Prostate gland (tissue), 2 donors: ENCODE data around the gene SYNPR. TPM values are rescaled to one million over a fixed set of nuclear protein-coding genes. Genes with fewer than 3 reads are reported as not detected.

Experiments
- DNase-seq: peaks from one replicate; pipeline ENCODE4 v3.0.0-alpha.2; 2019; ENCODE audit warnings: low spot score
- H3K27ac ChIP-seq, 2 donors: fragments of 200-600 bp; sonication (generic); 2 replicates each; pipeline ENCODE4 v1.5.1; 2017 to 2019
- H3K27me3 ChIP-seq: fragments of 200-600 bp; sonication (generic); replicated peaks from 2 replicates; pipeline ENCODE4 v1.5.1; 2019; ENCODE audit not compliant: insufficient read depth
- H3K36me3 ChIP-seq, 2 donors: fragments of 200-600 bp; sonication (generic); 1 replicate in 1 of 2; 2 replicates in 1 of 2; pipeline versions ENCODE4 v1.5.1 to v1.8.1; 2017 to 2019
- H3K4me1 ChIP-seq: fragments of 200-600 bp; sonication (generic); replicated peaks from 2 replicates; pipeline ENCODE4 v1.5.1; 2019
- H3K4me3 ChIP-seq, 2 donors: fragments of 200-600 bp; sonication (generic); 2 replicates each; pipeline ENCODE4 v1.5.1; 2017 to 2019
- H3K9me3 ChIP-seq: fragments of 200-600 bp; sonication (generic); 2 replicates; pipeline ENCODE4 v1.5.1; 2017
- POLR2A ChIP-seq: fragments of 450-650 bp; IDR thresholded peaks from one replicate; pipeline ENCODE4 v1.6.1; 2016; ENCODE audit warnings: antibody characterized with exemption, mild to moderate bottlenecking
- POLR2AphosphoS5 ChIP-seq: sonication (generic); formaldehyde crosslinking; IDR thresholded peaks from one replicate; pipeline ENCODE4 v1.6.1; 2017; ENCODE audit warnings: antibody characterized with exemption
- WGBS: methylation state at CpG from one replicate; pipeline ENCODE4 v1.1.5; 2018; 5-methylcytosine and 5-hydroxymethylcytosine counted together
- intact Hi-C: fragments of 100-400 bp; cut with DNase I; formaldehyde crosslinking; loops from one replicate; pipeline ENCODE4 v1.14.2; 2022
- total RNA-seq, 2 donors: library from RNA; depleted of rRNA; stranded (reverse); fragments of >200 nt; gene quantifications; one replicate each; pipeline ENCODE4 v1.1.0, GENCODE V29; 2016
- TF ChIP-seq, protein P1 (sequence below), 4 experiments: fragments of 200-600 bp in 2 of 4; fragments of 450-650 bp in 2 of 4; sonication (generic) in 2 of 4; IDR thresholded peaks; 1 replicate in 3 of 4; 2 replicates in 1 of 4; pipeline ENCODE4 v1.5.1; 2016 to 2019; ENCODE audit warnings: antibody characterized with exemption in 4 of 4, mild to moderate bottlenecking in 2 of 4, moderate library complexity in 2 of 4

The SYNPR gene
- total RNA-seq, 2 donors from 2014 or later = not detected

DNA sequence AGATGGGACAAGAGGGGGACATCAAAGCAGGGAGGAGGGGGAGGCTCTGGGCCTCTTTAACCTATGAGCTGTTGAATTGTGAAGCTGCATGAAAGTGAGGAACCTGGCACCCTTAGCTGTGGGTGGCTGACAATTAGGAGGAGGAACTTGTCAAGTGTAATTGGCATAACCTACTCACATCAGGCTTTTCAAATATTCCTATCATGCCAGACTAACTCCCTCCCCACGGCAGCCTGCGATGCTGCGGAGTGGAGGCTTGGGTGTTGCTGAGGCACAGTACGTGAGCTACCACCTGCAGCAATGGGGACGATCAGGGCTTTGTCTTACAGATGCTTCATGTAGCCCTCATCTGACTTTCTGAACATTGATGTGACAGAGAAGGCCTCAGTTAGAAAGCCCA, 193.7 kb downstream of the SYNPR start:
- Histone ChIP-seq H3K4me1 (no peaks in the 10 kb centered on the region), H3K27ac (no peak overlapping the region), H3K4me3 (no peak overlapping the region), H3K27me3 (no peaks in the 10 kb centered on the region), H3K36me3 (no peaks in the 10 kb centered on the region), H3K9me3 (no peaks in the 10 kb centered on the region)
- no peak for DNase-seq
- TF ChIP-seq POLR2AphosphoS5 = no peak
- TF ChIP-seq POLR2A = no peak
- TF ChIP-seq, protein P1, sequence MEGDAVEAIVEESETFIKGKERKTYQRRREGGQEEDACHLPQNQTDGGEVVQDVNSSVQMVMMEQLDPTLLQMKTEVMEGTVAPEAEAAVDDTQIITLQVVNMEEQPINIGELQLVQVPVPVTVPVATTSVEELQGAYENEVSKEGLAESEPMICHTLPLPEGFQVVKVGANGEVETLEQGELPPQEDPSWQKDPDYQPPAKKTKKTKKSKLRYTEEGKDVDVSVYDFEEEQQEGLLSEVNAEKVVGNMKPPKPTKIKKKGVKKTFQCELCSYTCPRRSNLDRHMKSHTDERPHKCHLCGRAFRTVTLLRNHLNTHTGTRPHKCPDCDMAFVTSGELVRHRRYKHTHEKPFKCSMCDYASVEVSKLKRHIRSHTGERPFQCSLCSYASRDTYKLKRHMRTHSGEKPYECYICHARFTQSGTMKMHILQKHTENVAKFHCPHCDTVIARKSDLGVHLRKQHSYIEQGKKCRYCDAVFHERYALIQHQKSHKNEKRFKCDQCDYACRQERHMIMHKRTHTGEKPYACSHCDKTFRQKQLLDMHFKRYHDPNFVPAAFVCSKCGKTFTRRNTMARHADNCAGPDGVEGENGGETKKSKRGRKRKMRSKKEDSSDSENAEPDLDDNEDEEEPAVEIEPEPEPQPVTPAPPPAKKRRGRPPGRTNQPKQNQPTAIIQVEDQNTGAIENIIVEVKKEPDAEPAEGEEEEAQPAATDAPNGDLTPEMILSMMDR (IDR thresholded peaks at IDR 0.05) = no peak
- 77% methylated on average over 5 of the region's 5 CpGs for WGBS
- intact Hi-C loops = no loop called here

DNA sequence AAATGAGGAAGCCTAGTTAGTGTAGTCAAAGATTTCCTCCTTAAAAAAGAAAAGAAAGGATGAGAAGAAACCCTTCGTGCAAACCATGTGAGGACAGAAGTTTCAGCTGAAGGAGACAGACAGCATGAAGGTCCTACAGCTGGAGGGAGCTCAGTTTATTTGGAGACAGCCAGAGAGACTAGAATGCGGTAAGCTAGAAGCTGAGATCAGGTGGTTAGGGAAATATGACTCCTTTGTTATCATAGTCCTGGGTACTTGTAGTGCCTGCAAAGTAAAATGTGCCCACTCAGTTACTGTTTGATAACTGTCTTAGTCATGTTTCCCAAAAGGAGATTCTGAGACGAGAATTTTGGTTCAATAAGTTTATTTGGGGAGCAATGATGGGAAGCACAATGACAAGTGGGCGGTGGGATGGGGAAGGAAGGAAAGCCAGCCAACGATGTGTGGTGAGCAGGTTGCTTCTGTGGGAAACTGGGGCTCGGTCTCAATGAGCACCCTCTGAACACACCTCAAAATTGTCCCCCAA, 195.6 kb downstream of the SYNPR start:
- intact Hi-C loops = no loop called here
- Histone ChIP-seq H3K4me3 (no peak overlapping the region), H3K27ac (no peak overlapping the region), H3K36me3 (no peaks in the 10 kb centered on the region), H3K27me3 (no peaks in the 10 kb centered on the region), H3K9me3 (no peaks in the 10 kb centered on the region), H3K4me1 (no peaks in the 10 kb centered on the region)
- 62% methylated on average over 6 of the region's 6 CpGs for WGBS
- no peak for TF ChIP-seq POLR2A
- TF ChIP-seq, protein P1 (IDR thresholded peaks at IDR 0.05) = no peak
- no peak for TF ChIP-seq POLR2AphosphoS5
- no peak for DNase-seq

DNA sequence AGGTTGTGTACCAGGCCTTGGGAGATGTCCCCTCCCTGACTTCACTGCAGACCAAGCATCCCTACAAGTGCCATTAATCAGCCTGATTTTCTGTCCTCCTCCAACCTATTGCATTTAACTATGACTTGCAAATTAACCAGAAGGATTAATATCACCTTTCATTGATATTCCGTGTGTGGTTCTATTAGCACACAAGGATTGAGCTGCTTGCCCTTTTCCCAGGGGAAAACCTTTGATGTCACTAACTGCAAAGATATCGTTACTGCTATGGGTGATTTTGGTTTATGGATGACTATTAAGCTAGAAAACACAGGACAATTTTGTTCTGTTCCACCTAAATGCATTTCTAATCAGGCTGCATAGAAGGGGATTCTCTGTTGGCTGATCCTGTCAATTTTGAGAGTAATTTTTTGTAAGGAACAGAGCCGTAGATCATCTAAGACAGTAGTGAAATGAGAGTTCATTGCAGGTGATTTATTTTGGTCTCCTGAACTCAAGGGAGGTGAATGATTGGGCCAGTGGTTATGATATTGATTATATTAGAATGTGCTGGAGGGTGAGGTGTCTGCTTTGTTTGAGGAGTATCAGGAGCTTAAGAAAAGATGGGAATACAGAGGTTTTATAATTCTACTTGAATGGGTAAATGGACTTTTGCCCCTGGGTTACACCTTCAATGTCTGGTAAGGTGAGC, 196.9 kb downstream of the SYNPR start:
- Histone ChIP-seq H3K36me3 (no peaks in the 10 kb centered on the region), H3K4me3 (no peak overlapping the region), H3K27me3 (no peaks in the 10 kb centered on the region), H3K4me1 (no peaks in the 10 kb centered on the region), H3K9me3 (no peaks in the 10 kb centered on the region), H3K27ac (no peak overlapping the region)
- intact Hi-C loops = no loop called here
- DNase-seq = no peak
- 90% methylated on average over 3 of the region's 3 CpGs for WGBS
- TF ChIP-seq POLR2A (no peak), POLR2AphosphoS5 (no peak)
- TF ChIP-seq, protein P1 (IDR thresholded peaks at IDR 0.05) = no peak

DNA sequence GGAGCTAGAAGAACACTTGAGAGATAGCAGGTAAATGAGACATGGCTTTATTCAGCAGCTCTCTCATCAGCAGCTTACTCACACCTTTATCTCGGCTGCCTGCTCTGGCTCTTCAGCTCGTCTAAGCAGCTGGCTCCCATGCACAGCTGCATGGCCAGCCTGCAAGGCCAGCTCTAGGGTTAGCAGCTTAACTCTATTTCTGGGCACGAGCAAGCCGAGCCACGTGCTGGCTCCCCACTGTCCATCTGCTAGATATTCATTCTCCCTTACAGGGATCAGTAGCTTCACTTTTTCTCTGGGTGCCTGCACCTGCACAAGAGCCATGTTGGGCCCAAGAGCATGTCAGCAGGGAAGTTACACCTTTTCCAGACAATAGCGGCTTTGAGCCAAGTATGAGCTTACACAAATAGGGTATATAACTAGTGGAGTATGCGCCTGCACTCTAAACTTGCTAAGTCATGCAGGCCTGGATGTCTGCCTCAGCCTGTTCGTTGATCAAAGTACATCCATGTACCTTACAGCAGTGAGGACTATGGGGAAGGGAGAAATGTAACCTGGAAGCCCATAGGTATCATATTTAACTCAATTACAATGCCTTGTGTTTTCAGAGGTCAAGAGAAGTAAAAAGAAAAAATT, 199.5 kb downstream of the SYNPR start:
- intact Hi-C loops = no loop called here
- Histone ChIP-seq H3K27ac (no peak overlapping the region), H3K4me1 (no peaks in the 10 kb centered on the region), H3K9me3 (no peaks in the 10 kb centered on the region), H3K36me3 (no peaks in the 10 kb centered on the region), H3K4me3 (no peak overlapping the region), H3K27me3 (no peaks in the 10 kb centered on the region)
- no peak for DNase-seq
- TF ChIP-seq, protein P1 (IDR thresholded peaks at IDR 0.05) = no peak
- no peak for TF ChIP-seq POLR2AphosphoS5
- no peak for TF ChIP-seq POLR2A
- 83% methylated on average over 8 of the region's 8 CpGs for WGBS
